Measurements from ENCODE around the gene KISS1R.
"Not testable (repeated sequence)": the region's sequence is repeated elsewhere in the genome, so short reads cannot be mapped to it uniquely, and the experiment has no call there.

The KISS1R gene

GRCh38 chr19:952049-952679 lies 35.0 kb downstream of the KISS1R start:
- DNase-seq (ENCODE audit: low read depth in 1 of 2, low spot score in 1 of 2): no peak

GRCh38 chr19:952680-953444 lies 35.7 kb downstream of the KISS1R start:
- no peak for DNase-seq (ENCODE audit: low read depth in 1 of 2, low spot score in 1 of 2)

- no peak for DNase-seq (ENCODE audit: low read depth in 1 of 2, low spot score in 1 of 2)
Measured at GRCh38 chr19:953445-954271, 36.5 kb downstream of the KISS1R start.

- no peak for DNase-seq (ENCODE audit: low read depth in 1 of 2, low spot score in 1 of 2)
Measured at GRCh38 chr19:954272-954671, 37.1 kb downstream of the KISS1R start.

- DNase-seq (ENCODE audit: low read depth in 1 of 2, low spot score in 1 of 2): no peak
Measured at GRCh38 chr19:954672-955494, 37.8 kb downstream of the KISS1R start.

- DNase-seq (ENCODE audit: low read depth in 1 of 2, low spot score in 1 of 2): no peak
Measured at GRCh38 chr19:955803-956765, 39.0 kb downstream of the KISS1R start.

- no peak for DNase-seq (ENCODE audit: low read depth in 1 of 2, low spot score in 1 of 2)
Measured at GRCh38 chr19:956766-957440, 39.8 kb downstream of the KISS1R start.

- not testable (repeated sequence) for DNase-seq (ENCODE audit: low read depth in 1 of 2, low spot score in 1 of 2)
Measured at GRCh38 chr19:957578-957977, 40.4 kb downstream of the KISS1R start.

GRCh38 chr19:958967-959855 lies 42.1 kb downstream of the KISS1R start:
- no peak for DNase-seq (ENCODE audit: low read depth in 1 of 2, low spot score in 1 of 2)

GRCh38 chr19:960020-960419 lies 42.9 kb downstream of the KISS1R start:
- no peak for DNase-seq (ENCODE audit: low read depth in 1 of 2, low spot score in 1 of 2)

- no peak for DNase-seq (ENCODE audit: low read depth in 1 of 2, low spot score in 1 of 2)
Measured at GRCh38 chr19:960601-960938, 43.4 kb downstream of the KISS1R start.

- no peak for DNase-seq (ENCODE audit: low read depth in 1 of 2, low spot score in 1 of 2)
Measured at GRCh38 chr19:961866-962620, 44.9 kb downstream of the KISS1R start.

GRCh38 chr19:962683-963400 lies 45.7 kb downstream of the KISS1R start:
- no peak for DNase-seq (ENCODE audit: low read depth in 1 of 2, low spot score in 1 of 2)

- DNase-seq (ENCODE audit: low read depth in 1 of 2, low spot score in 1 of 2): no peak
Measured at GRCh38 chr19:963486-963951, 46.4 kb downstream of the KISS1R start.

- DNase-seq (ENCODE audit: low read depth in 1 of 2, low spot score in 1 of 2): no peak
Measured at GRCh38 chr19:964116-964520, 47.0 kb downstream of the KISS1R start.

- no peak for DNase-seq (ENCODE audit: low read depth in 1 of 2, low spot score in 1 of 2)
Measured at GRCh38 chr19:964761-965694, 47.9 kb downstream of the KISS1R start.
